GM19438 (cell line): ENCODE measurements around the gene C8A.

Experiments
- ATAC-seq: cut with Tn5 transposase; IDR thresholded peaks from one replicate; pipeline ENCODE4 v1.9.1; 2021; ENCODE audit warnings: low read depth; ENCODE audit not compliant: unreplicated experiment

C8A gene

DNA sequence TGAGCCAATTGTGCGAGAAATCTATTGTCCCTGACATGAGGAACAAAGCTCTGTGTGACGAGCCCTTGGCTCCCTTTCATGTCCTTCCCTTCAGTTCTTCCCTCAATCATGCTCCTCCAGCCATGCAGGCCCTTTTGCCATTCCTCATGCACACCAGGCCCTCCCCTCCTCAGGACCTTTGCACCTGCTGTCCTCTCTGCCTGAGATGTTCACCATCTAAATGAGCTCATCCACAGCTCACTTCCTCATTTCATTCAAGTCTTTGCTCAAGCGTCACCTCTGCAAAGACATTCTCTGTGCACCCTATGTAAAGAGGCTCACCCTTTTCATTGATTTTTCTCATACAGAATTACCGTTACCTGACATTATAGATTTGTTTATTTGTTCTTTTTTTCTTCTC lies 67.5 kb downstream of the C8A start:
- ATAC-seq, result no peak

DNA sequence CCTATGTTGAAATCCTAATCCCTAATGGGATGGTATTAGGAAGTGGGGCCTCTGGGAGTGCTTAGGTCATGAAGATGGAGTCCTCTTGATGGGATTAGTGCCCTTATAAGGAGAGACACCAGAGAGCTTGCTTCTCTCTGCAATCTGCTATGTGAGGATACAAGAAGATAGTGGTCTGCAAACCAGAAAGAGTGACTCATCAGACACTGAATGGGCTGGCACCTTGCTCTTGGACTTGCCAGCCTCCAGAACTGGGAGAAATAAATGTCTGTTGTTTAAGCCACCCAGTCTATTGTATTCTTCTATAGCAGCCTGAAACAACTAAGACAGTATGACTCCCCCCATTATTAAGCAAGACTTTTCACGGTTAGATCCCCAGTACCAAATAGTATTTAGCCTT lies 67.9 kb downstream of the C8A start:
- no peak for ATAC-seq

DNA sequence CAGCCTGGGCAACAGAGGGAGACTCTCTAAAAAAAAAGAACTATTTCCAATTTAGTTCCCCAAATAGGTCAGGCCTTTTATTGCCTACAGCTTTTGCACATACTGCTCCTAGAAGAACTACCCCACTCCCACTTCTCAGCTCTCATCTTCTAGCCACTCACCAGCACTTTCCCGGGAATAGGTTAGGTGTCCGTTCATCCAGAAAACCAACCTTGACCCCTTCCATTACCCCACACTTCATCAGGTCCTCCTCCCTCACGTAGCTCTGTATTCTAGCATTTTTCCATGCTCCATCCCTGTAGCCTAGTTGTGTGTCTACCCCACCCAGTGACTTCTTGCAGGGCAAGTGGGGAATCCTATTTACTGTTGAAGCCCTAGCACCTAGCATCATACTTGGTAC lies 68.6 kb downstream of the C8A start:
- ATAC-seq, result no peak

DNA sequence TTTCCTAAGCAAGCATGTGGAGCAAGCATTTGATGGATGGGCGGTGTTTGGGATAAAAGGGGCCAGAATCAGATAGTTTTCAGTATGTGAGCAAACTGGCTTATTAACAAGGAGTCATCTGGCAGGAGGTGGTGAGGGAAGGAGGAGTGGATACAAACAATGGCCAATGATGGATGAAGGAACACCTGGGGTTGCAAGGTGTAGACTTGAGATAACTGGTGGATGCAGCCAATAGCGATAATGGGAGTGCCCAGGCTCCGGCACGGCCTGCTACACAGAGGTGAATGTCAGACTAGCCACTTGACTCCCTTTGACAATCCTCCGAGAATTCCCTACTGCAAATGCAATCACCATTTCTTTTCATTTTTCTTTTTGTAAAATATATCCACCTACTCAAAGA lies 69.5 kb downstream of the C8A start:
- no peak for ATAC-seq

DNA sequence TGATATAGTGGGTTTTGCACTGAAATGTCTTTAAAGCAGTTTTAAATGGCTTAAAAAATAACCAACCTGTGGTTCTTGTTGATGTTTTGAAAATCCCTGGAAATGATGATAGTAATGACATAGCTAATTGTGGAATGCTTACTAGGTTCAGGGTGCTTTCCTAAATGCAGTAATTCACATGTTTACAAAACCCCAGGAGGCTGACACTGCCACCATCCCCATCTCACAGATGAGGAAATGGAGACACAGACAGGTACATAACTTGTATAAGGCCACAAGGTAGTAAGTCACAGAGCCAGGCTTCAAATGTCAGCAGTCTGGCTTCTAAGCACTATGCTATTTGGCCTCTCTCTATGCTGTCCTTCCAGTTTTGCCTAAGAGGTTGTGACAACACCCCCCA lies 70.6 kb downstream of the C8A start:
- ATAC-seq, result no peak

GRCh38 chr1:56927171-56927570 lies 72.6 kb downstream of the C8A start:
- no peak for ATAC-seq

DNA sequence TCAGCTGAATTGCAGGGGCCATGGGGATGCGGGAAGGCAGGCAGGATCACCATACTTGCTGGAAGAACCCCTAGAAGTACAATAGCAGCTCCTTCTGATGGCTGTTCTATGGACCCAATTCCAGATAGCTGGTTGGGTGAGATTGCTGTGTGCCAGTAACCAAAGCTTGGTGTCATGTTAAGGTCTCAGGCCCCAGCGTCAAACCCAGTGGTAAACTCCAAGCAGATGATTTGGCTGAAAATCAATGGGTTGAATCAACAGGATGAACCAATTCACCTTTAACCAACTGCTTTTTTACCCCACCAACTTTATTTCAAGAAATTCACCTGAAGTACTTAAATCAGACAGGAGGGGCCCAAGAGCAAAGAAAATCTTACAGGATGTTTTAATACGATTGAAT lies 73.4 kb downstream of the C8A start:
- no peak for ATAC-seq

DNA sequence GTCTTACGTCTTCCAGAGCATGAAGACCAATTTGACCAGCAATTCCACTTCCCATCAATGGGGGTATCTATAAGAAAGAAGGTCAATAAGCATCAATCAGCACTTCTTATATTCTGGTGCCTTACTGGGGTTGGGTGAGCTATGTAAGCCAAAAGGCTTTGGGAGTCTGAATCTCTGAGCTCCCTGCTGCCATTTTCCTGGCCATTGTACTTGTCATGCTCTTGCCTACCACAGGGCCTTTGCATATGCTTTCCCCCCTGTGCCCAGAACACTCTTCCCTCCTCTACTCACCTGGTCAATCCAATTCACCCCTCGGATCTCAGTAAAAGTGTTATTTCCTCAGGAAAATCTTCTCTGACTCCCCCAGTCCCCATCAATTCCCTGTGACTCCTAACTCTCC lies 74.9 kb downstream of the C8A start:
- ATAC-seq, result no peak

DNA sequence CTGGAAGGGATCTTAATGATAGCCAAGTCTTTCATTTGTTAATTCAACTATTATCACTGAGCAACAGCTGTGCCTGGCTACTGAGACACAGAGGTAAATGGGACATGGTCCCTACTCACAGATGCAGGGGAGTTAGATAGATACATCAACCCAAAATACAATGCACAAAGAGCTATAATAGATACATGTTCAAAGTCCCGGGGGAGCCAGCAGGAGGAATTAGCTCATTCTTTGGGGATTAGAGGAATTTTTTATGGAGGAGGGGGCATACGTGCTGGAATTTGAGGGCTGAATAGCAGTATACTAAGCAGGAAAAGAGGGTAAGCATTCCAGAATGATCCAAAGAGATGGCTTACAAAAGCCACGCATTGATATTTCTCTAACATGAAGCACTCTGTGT lies 76.6 kb downstream of the C8A start:
- ATAC-seq, result no peak

- no peak for ATAC-seq
Measured at GRCh38 chr1:56931686-56932085, 77.1 kb downstream of the C8A start.

GRCh38 chr1:56933161-56933560 lies 78.6 kb downstream of the C8A start:
- no peak for ATAC-seq

GRCh38 chr1:56933606-56934005 lies 79.0 kb downstream of the C8A start:
- ATAC-seq, result no peak

- ATAC-seq, result no peak
Measured at GRCh38 chr1:56934430-56935060, 79.9 kb downstream of the C8A start.

GRCh38 chr1:56938646-56939045 lies 84.0 kb downstream of the C8A start:
- no peak for ATAC-seq

DNA sequence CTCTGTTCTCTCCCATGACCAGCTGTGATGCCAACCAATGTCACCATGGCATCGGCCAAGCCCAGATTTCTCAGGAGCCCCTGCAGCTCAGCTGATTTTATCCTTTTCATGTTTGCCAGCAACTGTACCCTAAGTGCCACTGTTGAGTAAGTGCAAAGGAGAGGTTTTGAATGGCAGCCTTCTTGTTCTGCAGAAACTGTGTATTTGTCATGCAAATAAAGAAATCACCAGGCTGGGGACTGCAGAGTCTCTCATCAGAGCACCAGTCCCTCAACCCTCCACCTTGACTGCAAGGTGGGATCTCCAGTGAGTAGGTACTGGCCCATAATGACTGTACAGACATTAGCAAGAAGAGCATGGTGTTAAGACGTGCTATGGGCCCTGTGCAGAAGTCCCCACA lies 84.6 kb downstream of the C8A start:
- no peak for ATAC-seq

GRCh38 chr1:56940039-56940438 lies 85.4 kb downstream of the C8A start:
- no peak for ATAC-seq

DNA sequence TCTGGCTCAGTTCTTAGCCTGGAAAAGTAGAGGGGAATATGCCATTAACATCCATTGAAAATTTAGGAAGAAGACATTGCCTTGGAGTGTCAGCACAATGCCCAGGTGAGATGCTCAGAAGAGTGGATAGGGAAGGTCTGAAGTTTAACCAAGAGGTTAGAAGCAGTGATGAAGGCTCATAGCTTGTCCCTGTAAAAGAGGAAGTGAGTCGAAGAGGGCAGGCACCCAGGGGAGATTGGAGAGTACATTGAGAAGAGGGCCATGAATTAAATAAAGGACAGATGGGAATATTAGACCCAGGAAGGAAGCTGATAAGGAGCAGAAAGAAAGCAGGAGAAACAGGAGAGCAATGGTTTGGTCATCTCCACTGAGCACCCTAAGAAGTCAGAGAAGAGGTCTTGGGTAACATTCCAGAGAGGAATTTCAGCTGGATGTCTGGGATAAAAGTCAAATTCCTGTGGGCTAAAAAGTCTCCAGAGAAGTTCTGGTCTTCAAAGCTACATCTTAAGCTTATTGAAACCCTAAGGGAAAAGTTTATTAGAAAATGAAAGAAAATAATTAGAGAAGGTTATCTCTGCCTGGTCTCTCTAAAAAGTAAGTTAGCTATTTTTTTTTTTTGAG lies 93.9 kb downstream of the C8A start:
- no peak for ATAC-seq

- no peak for ATAC-seq
Measured at GRCh38 chr1:56952501-56952900, 97.9 kb downstream of the C8A start.

GRCh38 chr1:56953386-56953785 lies 98.8 kb downstream of the C8A start:
- no peak for ATAC-seq

- no peak for ATAC-seq
Measured at GRCh38 chr1:56954664-56955063, 100.1 kb downstream of the C8A start.

- no peak for ATAC-seq
Measured at GRCh38 chr1:56957931-56958330, 103.3 kb downstream of the C8A start.

DNA sequence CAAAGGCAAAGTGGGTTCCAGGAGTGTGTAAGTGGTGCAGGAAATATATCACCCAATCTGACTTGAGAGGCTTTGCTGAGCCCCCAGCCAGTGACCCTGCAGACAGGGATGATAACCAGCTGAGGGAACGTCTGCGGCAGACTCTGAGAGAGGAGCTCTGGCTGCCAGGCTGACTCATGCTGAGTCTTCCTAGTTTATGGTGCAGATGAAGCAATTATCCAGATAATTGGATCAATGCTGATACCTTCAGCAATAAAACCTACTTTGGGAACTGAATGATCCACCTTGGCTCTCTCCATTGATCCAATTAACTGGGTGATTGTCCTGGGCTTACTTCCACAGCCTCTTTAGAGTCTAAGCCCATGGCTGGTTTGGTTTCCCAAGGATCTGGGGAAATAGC lies 103.9 kb downstream of the C8A start:
- no peak for ATAC-seq

DNA sequence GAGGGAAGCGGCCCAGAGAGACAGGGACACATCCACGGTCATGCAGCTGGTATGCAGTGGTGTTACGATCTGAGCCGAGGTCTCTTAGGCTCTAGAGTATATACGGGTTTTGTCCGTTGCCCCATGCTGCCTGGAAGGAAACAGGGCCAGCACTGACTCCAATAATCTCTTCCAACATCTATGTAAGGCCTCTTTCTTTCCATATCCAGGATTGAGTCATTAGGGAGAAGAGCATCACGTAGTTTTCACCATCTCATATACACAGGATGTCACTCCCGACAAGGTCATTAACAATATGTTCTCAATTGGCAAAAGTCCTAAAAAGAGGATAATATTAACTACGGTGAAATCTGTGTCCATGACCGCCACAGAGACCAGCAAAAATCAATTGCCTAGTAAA lies 106.8 kb downstream of the C8A start:
- no peak for ATAC-seq
